Stimulated activated CD4-positive, alpha-beta T cell treated with anti-CD3 and anti-CD28 coated beads, Interleukin-15, amount 100 ng/mL, for 1 hour (primary cell): ENCODE results near the gene SYT3.
"Not testable (repeated sequence)": the region's sequence is repeated elsewhere in the genome, so short reads cannot be mapped to it uniquely, and the experiment has no call there.

ENCODE experiments used
- DNase-seq, 2 donors: peaks; one replicate each; pipeline ENCODE4 v3.0.0-alpha.2; 2020; ENCODE audit warnings: low read depth in 1 of 2, low spot score in 1 of 2

SYT3 gene

DNA sequence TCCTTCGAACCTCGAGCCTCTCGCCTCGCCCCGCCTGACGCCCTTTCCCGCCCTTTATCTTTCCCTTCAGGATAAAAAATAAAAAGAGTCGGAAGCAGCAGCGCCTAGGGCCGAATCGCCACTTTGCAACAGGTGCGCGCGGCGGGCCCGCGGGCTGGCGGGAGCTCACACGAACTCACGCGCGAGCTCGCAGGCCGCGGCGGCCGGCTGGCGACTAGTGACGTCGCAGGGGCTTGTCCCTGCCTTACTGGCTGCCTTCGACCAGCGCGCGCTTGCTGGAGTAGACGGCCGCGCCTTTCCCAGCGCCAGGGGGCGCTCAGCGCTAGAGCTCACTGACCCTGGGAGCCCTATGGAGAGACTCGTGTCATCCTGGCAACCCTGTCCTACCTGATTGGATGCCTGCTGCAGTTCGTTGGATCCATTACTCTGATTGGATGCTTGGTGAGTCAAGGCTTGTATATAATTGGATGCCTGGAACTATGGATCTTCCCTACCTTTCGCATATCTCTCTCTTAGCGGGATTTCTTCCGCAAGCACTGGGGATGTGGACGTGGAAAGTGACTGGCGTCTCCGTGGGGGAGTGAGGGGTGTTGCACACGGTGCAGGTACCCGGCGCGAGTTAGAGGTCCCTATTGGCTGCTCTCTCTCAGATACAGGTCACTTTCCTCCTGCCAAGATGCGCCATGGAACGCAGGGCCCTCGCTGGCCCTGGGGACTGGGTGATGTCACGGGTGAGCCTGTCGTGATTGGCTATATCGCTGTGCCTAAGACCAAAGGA lies 33.4 kb downstream of the SYT3 start:
- not testable (repeated sequence) for DNase-seq

DNA sequence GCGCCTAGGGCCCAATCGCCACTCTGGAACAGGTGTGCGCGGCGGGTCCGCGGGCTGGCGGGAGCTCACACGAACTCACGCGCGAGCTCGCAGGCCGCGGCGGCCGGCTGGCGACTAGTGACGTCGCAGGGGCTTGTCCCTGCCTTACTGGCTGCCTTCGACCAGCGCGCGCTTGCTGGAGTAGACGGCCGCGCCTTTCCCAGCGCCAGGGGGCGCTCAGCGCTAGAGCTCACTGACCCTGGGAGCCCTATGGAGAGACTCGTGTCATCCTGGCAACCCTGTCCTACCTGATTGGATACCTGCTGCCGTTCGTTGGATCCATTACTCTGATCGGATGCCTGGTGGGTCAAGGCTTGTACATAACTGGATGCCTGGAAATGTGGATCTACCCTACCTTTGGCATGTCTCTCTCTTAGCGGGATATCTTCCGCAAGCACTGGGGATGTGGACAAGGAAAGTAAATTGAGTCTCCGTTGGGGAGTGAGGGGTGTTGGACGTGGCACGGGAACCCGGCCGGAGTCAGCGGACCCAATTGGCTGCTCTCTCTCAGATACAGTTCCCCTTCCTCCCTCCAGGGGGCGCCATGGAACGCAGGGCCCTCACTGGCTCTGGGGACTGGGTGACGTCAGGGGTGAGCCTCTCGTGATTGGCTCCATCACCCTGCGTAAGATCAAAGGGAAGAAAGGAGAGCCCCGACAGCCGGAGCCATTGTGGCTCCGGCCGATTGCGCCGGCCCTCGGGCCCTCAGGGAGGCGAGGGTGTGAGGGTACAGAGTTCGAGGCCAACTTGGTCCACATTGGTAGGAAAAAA lies 35.2 kb downstream of the SYT3 start:
- DNase-seq: not testable (repeated sequence)

DNA sequence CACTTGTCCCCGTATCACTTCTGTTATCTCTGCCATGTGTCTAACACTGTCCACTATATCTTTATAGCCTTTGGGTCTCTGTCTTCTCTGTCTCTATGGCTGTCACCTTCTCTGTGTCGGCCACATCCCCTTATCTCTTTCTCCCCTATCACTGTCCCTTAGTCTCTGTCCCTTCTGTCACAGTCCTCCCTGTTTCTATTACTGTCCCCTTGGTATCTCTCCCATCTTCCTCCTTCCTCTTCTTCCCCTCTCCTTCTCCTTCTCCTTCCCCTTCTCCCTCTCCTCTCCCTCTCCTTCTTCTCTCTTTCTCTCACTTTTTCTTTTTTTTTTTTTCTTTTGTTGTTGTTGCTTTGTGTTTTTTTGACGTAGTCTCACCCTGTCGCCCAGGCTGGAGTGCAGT lies 36.7 kb downstream of the SYT3 start:
- DNase-seq: no peak

DNA sequence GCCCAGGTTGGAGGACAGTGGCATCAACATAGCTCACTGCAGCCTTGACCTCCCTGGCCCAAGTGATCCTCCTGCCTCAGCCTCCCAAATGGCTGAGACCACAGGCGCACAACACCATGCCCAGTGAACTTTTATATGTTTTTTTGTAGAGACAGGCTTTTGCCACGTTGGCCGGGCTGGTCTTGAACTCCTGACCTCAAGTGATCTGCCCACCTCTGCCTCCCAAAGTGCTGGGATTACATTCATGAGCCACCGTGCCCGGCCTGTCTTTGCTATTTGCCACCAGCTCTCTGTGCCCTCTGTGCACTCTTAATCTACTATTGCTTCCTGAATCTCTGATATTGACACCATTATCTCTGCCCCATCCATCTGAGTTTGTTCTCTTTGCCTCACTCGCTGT lies 37.2 kb downstream of the SYT3 start:
- DNase-seq: no peak

DNA sequence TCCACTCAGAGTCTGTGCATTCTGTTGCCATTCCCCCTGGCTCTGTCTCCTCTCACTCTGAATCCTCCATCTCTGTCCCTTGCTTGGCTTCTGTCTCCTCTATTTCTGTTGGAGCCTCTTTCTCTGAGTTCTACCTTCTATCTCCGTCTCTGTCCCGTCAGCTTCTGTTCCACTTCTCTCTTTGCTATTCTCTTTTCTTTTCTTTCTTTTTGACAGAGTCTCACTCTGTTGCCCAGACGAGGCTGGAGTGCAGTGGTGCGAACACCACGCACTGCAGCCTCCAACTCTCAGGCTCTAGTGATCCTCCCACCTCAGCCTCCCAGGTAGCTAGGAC lies 37.6 kb downstream of the SYT3 start:
- DNase-seq: no peak

DNA sequence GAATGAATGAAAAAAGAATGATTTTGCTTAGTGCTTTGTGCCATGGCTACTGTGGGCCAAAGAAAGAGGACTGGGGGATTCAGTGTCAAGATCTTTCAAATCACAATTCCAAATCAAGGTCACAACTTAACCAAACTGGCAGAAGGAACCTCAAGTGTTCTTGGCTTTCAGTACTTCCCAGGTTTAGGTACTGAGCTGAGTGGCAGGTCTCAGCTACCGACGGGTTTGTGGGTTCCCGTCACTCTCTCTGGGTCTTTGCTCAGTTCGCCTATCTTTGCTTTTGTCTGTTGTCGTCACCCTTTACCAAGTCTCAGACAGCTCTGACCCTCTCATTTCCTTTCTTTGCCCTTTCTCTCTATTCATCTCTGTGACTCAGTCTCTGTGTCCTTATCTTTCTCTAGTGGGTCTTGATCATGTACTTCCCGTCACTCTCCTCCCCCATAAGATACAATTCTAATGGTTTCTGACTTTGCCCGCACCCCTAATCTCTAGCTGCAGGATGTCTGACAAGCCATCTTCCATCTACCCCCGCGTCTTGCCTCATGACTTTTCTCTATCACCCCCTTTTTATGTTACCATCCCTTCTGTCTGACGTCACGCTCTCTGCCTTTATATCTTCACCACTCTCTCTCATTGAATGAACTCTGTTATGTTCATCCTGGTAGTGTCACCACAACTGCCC lies 38.1 kb downstream of the SYT3 start:
- DNase-seq: no peak

DNA sequence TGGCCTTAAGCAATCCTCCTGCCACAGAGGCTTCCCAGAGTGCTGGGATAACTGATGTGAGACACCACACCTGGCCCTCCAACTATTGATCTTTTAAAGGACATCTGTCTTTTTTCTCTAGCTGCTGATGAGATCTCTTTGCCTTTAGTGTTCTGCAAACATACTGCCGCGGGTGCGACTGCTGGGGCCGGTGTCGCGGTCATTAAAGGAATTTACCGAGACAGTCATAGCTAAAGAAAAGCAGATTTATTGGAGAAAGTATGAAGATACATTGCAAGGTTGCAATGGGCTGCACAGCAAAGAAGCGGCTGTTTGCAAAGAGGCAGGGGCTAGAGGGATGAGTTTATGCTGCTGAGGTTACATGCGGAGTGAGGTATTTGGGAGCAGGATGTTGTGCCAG lies 40.3 kb downstream of the SYT3 start:
- DNase-seq: no peak

DNA sequence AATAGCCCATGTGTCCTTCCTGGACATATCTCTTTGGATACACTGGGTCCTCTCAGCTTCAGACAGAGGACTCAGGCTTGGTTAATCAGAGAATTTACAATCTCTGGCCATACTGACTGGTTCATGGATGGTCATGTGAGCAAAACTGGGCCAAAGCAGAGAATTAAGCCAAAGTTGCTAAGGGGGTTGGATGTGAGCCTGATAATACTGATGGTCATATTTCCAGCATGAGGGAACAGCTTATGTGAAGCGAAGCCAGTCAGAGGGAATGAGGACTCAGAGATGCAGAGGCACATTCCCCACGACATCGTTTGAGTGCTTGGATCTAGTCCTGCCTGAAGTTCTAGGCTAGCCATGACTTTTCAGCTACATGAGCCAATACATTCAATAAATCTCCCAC lies 49.5 kb downstream of the SYT3 start:
- DNase-seq: no peak

DNA sequence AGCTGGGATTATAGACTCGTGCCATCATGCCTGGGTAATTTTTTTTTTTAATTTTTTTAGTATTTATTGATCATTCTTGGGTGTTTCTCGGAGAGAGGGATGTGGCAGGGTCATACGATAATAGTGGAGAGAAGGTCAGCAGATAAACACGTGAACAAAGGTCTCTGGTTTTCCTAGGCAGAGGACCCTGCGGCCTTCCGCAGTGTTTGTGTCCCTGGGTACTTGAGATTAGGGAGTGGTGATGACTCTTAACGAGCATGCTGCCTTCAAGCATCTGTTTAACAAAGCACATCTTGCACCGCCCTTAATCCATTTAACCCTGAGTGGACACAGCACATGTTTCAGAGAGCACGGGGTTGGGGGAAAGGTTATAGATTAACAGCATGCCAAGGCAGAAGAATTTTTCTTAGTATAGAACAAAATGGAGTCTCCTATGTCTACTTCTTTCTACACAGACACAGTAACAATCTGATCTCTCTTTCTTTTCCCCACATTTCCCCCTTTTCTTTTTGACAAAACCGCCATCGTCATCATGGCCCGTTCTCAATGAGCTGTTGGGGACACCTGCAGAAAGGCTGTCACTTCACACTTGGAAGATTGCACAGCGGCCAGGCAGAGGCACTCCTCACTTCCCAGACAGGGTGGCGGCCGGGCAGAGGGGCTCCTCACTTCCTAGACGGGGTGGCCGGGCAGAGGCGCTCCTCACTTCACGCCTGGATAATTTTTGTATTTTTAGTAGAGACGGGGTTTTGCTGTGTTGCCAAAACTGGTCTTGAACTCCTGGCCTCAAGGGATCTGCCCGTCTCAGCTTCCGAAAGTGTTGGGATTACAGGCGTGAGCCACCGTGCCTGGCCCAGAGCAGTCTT lies 57.7 kb downstream of the SYT3 start:
- DNase-seq: not testable (repeated sequence)

DNA sequence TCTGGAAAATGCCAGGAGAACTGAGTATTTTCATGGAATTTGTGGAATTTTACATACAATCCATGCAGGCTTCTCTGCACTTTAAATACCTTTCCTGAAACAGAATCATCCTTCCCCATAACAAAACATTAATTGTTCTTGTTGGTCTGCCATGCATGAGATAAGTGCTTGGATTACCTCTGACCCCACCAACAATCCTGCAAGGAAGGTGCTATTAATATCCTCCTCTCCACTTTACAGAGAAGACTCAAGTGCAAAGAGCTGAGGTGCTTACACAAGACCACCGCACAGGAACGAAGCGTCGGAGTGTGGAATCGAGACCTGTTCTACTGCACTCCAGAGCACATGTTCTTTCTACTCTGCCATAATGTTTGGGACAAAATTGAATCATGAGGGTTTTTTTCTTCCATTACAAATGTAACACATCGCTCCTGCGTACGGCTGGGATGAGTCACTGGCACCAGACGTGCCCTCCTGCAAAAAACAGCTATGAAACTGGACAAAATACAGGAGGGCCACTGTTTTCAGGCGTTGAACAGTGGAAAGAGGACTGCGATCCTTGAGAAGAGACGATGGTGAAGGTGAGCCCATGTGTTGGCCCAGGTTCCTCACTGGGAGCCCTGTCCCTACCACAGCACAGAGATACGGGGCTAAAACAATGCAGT lies 58.6 kb downstream of the SYT3 start:
- DNase-seq: no peak

DNA sequence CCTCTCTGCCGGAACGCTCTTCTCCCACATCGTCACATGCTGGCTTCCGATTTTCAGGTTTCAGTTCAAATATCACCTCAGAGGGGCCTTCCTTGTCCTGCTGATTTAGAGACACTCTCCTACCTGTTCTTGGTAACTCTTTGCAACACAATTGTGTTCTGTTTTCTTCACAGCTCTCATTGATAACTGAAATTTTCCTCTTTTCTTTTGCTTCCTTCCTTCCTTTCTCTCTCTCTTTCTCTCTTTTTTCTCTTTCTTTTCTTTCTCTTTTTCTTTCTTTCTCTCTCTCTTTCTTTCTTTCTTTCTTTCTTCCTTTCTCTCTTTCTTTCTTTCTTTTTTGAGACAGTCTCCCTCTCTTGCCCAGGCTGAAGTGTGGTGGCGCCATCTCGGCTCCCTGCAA lies 59.4 kb downstream of the SYT3 start:
- no peak for DNase-seq

DNA sequence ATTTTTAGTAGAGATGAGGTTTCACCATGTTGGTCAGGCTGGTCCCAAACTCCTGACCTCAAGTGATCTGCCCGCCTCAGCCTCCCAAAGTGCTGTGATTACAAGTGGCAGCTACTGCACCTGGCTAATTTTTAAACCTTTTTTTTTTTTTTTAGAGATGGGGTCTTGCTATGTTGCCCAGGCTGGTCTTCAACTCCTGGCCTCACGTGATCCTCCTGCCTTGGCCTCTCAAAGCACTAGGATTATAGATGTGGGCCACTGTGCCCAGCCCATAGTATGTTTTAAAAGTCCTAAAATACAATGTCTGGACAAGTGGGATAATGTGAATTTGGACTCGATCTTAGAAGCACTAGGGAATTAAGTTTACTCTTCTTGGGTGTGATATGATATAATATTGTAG lies 62.9 kb downstream of the SYT3 start:
- not testable (repeated sequence) for DNase-seq

DNA sequence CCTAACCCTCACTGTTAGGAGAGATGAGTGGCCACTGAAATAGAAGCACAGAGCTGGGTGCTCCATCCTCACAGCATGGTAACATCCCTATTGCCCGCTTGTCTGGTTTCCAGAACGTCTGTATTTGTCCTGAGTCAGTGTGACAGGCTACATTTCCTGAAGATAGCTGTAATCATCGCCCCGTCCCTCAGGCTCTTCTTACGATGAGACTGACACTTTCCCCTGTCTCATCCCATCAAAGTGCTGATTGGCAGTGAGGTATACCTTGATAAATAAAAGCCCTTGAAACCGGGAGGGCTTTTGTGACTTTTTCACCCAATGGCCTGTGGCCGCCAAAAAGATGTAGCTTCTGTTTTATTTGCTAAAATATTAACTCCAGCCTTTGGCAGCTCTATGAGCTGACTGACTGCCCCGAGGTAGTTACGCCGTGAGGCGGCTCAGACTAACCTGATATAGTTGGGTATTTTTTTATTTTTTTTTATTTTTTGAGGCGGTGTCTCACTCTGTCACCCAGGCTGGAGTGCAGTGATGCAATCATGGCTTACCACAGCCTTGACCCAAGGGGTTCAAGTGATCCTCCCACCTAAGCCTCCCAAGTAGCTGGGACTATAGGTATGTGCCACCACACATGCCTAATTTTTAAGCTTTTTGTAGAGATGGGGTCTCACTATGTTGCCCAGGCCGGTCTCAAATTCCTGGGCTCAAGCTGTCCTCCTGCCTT lies 65.8 kb downstream of the SYT3 start:
- no peak for DNase-seq
